GM12878 (cell line): ENCODE measurements around the gene MUSK. TPM values are rescaled to one million over a fixed set of nuclear protein-coding genes. Genes with fewer than 3 reads are reported as not detected.

ENCODE experiments used
- ATAC-seq: fragments of 200-7000 bp; cut with Tn5 transposase; 3 replicates; pipeline ENCODE4 v1.9.1; 2020; ENCODE audit warnings: mild to moderate bottlenecking, moderate library complexity
- BruUV-seq: library from RNA; stranded (reverse); fragments of 400-500 nt; replicated peaks from 2 replicates; lab custom pipeline; 2021; lab: Mats Ljungman, UMichigan
- CTCF ChIA-PET: fragments of 300-600 bp; sonication (Branson Sonifier 250); formaldehyde crosslinking; extraction: SDS; loops from one replicate; lab custom pipeline; 2021; ENCODE audit warnings: inconsistent platforms; lab: Yijun Ruan, JAX
- POLR2A ChIA-PET: fragments of 350-600 bp; formaldehyde crosslinking; extraction: SDS; loops from one replicate; lab custom pipeline; 2021; ENCODE audit warnings: inconsistent platforms; lab: Charles Lee
- RAD21 ChIA-PET: fragments of 300-600 bp; sonication (Branson Sonifier 250); formaldehyde crosslinking; loops from one replicate; lab custom pipeline; 2023; ENCODE audit warnings: antibody characterized with exemption; ENCODE audit not compliant: unreplicated experiment; lab: Charles Lee
- SMC1A ChIA-PET: fragments of 300-600 bp; sonication (Branson Sonifier 250); formaldehyde crosslinking; loops from one replicate; lab custom pipeline; 2023; ENCODE audit not compliant: unreplicated experiment, uncharacterized antibody; lab: Charles Lee
- DNase-seq: peaks from one replicate; pipeline ENCODE4 v3.0.0-alpha.2; 2011; ENCODE audit warnings: low read depth, low spot score
- FAIRE-seq: peaks from 3 replicates; lab custom pipeline; 2011; peaks lifted over from hg19 to GRCh38; lab: Jason Lieb, UNC
- H2AFZ ChIP-seq: 2 replicates; pipeline ENCODE4 v1.6.0; 2011; ENCODE audit warnings: low read depth, low read length, control low read depth; ENCODE audit not compliant: control insufficient read depth
- H3K27ac ChIP-seq: 2 replicates; pipeline ENCODE4 v1.5.1; 2011; ENCODE audit warnings: control low read depth; ENCODE audit not compliant: control insufficient read depth, insufficient read depth
- H3K27me3 ChIP-seq, 2 experiments: replicated peaks in 1 of 2; 2 replicates each; pipeline versions ENCODE4 v1.6.0 to v1.6.1; 2011; ENCODE audit warnings: low read length in 1 of 2; ENCODE audit not compliant: control insufficient read depth in 2 of 2, insufficient read depth in 2 of 2
- H3K36me3 ChIP-seq, 2 experiments: 2 replicates each; pipeline ENCODE4 v1.5.1; 2011; ENCODE audit warnings: low read length in 1 of 2; ENCODE audit not compliant: control insufficient read depth in 2 of 2, insufficient read depth in 2 of 2
- H3K4me1 ChIP-seq: 2 replicates; pipeline ENCODE4 v1.6.1; 2011; ENCODE audit warnings: mild to moderate bottlenecking, low read length, moderate library complexity, mixed read lengths; ENCODE audit not compliant: control insufficient read depth, insufficient read depth
- H3K4me2 ChIP-seq: 2 replicates; pipeline ENCODE4 v1.6.0; 2011; ENCODE audit warnings: control low read depth; ENCODE audit not compliant: control insufficient read depth, insufficient read depth
- H3K4me3 ChIP-seq: fragments of 200-600 bp; sonication (generic); 2 replicates; pipeline ENCODE4 v1.5.1; 2016
- H3K79me2 ChIP-seq: 2 replicates; pipeline ENCODE4 v1.6.0; 2011; ENCODE audit warnings: low read length; ENCODE audit not compliant: control insufficient read depth, insufficient read depth
- H3K9ac ChIP-seq: 2 replicates; pipeline ENCODE4 v1.8.0; 2011; ENCODE audit warnings: low read length, control low read depth, mixed read lengths; ENCODE audit not compliant: control insufficient read depth, insufficient read depth
- H3K9me3 ChIP-seq: replicated peaks from 3 replicates; pipeline ENCODE4 v1.5.1; 2011; ENCODE audit warnings: mild to moderate bottlenecking, low read length; ENCODE audit not compliant: control insufficient read depth, insufficient read depth
- H4K20me1 ChIP-seq: 2 replicates; pipeline ENCODE4 v1.6.0; 2011; ENCODE audit not compliant: control insufficient read depth, insufficient read depth
- NFIC ChIP-seq: IDR thresholded peaks from 2 replicates; pipeline ENCODE4 v1.6.1; 2012; ENCODE audit warnings: low read depth, mild to moderate bottlenecking, inconsistent platforms, low read length, moderate library complexity
- POU2F2 ChIP-seq: IDR thresholded peaks from 3 replicates; pipeline ENCODE4 v1.6.1; 2011; ENCODE audit warnings: low read depth, mild to moderate bottlenecking, low read length, borderline replicate concordance
- RBBP5 ChIP-seq: fragments of 200-600 bp; sonication (generic); conservative IDR thresholded peaks from 2 replicates; pipeline ENCODE4 v1.6.1; 2016
- SMAD5 ChIP-seq: IDR thresholded peaks from 2 replicates; pipeline ENCODE4 v1.6.1; 2016; ENCODE audit warnings: antibody characterized with exemption, low read depth
- ZNF217 ChIP-seq: fragments of 450-650 bp; IDR thresholded peaks from 2 replicates; pipeline ENCODE4 v1.6.1; 2017; ENCODE audit warnings: antibody characterized with exemption, mild to moderate bottlenecking
- WGBS: methylation state at CpG from one replicate; pipeline ENCODE4 v1.1.6; 2016; ENCODE audit warnings: low lambda C conversion rate; ENCODE audit not compliant: insufficient replicate concordance, insufficient coverage; ENCODE audit errors: missing lambda C conversion rate; 5-methylcytosine and 5-hydroxymethylcytosine counted together
- in situ Hi-C: fragments of 300-500 bp; cut with MboI; formaldehyde crosslinking; loops from 9 replicates; pipeline ENCODE4 v1.14.3; 2018; ENCODE audit warnings: mixed read lengths
- intact Hi-C: fragments of 100-400 bp; cut with micrococcal nuclease; formaldehyde crosslinking; loops from one replicate; pipeline ENCODE4 v1.14.2; 2022; ENCODE audit not compliant: unreplicated experiment
- polyA plus RNA-seq, 11 experiments: library from polyadenylated mRNA; depleted of rRNA in 4 of 11; unstranded in 6 of 11; stranded (reverse) in 5 of 11; fragments of >200 nt; fragmentation: Nextera tagmentation in 4 of 11; fragmentation: Illumina TruSeq in 1 of 11; extraction: Ambion mirVana in 4 of 11; extraction: Trizol in 1 of 11; gene quantifications; 1 replicate in 1 of 11; 2 replicates in 10 of 11; pipeline versions ENCODE4 v1.2.1 to v1.2.3, GENCODE V29; 2011 to 2016; ENCODE audit warnings: inconsistent platforms in 2 of 11, missing spikeins in 2 of 11, low read depth in 1 of 11
- total RNA-seq, 4 experiments: library from RNA; depleted of rRNA in 3 of 4; stranded (reverse); fragments of >200 nt in 3 of 4; fragmentation: Illumina TruSeq in 1 of 4; extraction: Trizol in 1 of 4; gene quantifications; 2 replicates each; pipeline versions ENCODE4 v1.2.1 to v1.2.3, GENCODE V29; 2013 to 2021
- TF ChIP-seq, protein P1 (sequence below): fragments of 450-650 bp; IDR thresholded peaks from 2 replicates; pipeline ENCODE4 v1.6.1; 2018; ENCODE audit warnings: mild to moderate bottlenecking, low read depth, moderate library complexity; ENCODE audit not compliant: partially characterized antibody

The MUSK gene
- total and polyA plus RNA-seq, 10 of the 15 experiments (the other 5 are each of a cell fraction or from before 2014, with no cell fraction given) = 0.04 to 0.19 (median 0.10) TPM; not detected in 5

DNA sequence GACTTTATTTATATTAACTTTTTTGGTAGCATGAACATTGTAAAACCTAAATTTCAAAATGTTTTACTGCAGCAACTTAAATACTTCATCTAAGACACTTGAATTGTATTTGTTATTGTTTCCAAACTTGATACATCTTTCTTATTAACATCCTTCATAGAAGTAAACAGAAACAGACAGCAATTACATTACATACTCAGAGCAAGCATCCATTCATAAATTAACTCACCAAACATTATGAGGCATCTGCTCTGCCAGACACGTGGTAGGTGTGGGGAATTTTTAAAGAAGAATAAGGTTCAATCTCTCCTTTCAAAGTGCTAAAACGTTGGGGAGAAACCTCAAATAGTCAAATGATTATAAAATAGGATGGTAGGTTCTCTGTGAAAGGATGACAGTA lies 130.8 kb downstream of the MUSK start:
- no peak overlapping the region for H3K27ac ChIP-seq
- CTCF ChIA-PET = no interaction called here
- no peaks in the 10 kb centered on the region for H3K27me3 ChIP-seq
- FAIRE-seq (no peak), DNase-seq (no peak), ATAC-seq (peak; percentile 28; the same call in 1 of the 3 replicates)
- in situ Hi-C loops = no loop called here
- RAD21 ChIA-PET = no interaction called here
- no peaks in the 10 kb centered on the region; the same call in 2 of the 3 replicates for H3K9me3 ChIP-seq
- H3K4me3 ChIP-seq = no peak overlapping the region
- H2AFZ ChIP-seq = no peak overlapping the region
- H3K9ac ChIP-seq = no peak overlapping the region
- WGBS = 0% methylated on average over 2 of the region's 2 CpGs
- intact Hi-C loops = no loop called here
- no TSS peak for BruUV-seq
- H3K4me1 ChIP-seq = peaks cover 6% of the 10 kb centered on the region; the same call in 1 of the 2 replicates
- SMC1A ChIA-PET = interaction anchor here (4.0 kb wide), 1 partner anchor 22 kb away, joined by 21 read pairs; no protein-coding TSS in a partner anchor
- no peak for TF ChIP-seq RBBP5
- TF ChIP-seq SMAD5 = no peak
- TF ChIP-seq ZNF217 = no peak
- TF ChIP-seq, protein P1, sequence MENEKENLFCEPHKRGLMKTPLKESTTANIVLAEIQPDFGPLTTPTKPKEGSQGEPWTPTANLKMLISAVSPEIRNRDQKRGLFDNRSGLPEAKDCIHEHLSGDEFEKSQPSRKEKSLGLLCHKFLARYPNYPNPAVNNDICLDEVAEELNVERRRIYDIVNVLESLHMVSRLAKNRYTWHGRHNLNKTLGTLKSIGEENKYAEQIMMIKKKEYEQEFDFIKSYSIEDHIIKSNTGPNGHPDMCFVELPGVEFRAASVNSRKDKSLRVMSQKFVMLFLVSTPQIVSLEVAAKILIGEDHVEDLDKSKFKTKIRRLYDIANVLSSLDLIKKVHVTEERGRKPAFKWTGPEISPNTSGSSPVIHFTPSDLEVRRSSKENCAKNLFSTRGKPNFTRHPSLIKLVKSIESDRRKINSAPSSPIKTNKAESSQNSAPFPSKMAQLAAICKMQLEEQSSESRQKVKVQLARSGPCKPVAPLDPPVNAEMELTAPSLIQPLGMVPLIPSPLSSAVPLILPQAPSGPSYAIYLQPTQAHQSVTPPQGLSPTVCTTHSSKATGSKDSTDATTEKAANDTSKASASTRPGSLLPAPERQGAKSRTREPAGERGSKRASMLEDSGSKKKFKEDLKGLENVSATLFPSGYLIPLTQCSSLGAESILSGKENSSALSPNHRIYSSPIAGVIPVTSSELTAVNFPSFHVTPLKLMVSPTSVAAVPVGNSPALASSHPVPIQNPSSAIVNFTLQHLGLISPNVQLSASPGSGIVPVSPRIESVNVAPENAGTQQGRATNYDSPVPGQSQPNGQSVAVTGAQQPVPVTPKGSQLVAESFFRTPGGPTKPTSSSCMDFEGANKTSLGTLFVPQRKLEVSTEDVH = no peak
- TF ChIP-seq POU2F2 = no peak
- TF ChIP-seq NFIC = no peak
- no peaks in the 10 kb centered on the region for H4K20me1 ChIP-seq
- no peaks in the 10 kb centered on the region for H3K36me3 ChIP-seq
- no peaks in the 10 kb centered on the region for H3K79me2 ChIP-seq
- POLR2A ChIA-PET = no interaction called here
- no peak overlapping the region for H3K4me2 ChIP-seq
